Mesenchymal stem cell (in vitro differentiated cells and primary cell): ENCODE measurements around the gene TSPYL2.

Experiments used
- DNase-seq: peaks from one replicate; pipeline ENCODE4 v3.0.0-alpha.2; 2013
- H2AFZ ChIP-seq: one replicate; pipeline ENCODE4 v1.6.1; 2013; ENCODE audit warnings: low read depth, mild to moderate bottlenecking, control low read depth, inconsistent platforms, low read length, moderate library complexity
- H2AK5ac ChIP-seq: 2 replicates; pipeline ENCODE4 v1.6.1; 2013; ENCODE audit warnings: low read length, moderate library complexity, mild to moderate bottlenecking, inconsistent platforms; ENCODE audit not compliant: severe bottlenecking
- H2BK120ac ChIP-seq: one replicate; pipeline ENCODE4 v1.6.1; 2013; ENCODE audit warnings: low read depth, mild to moderate bottlenecking, inconsistent platforms, low read length, moderate library complexity
- H2BK12ac ChIP-seq, 2 experiments: one replicate each; pipeline ENCODE4 v1.6.1; 2013; ENCODE audit warnings: inconsistent platforms in 2 of 2, low read length in 2 of 2, mild to moderate bottlenecking in 2 of 2, moderate library complexity in 2 of 2, control low read depth in 1 of 2
- H2BK15ac ChIP-seq: one replicate; pipeline ENCODE4 v1.6.1; 2013; ENCODE audit warnings: mild to moderate bottlenecking, low read depth, inconsistent platforms; ENCODE audit not compliant: poor library complexity, severe bottlenecking
- H2BK5ac ChIP-seq: 2 replicates; pipeline ENCODE4 v1.6.1; 2013; ENCODE audit warnings: low read depth, mild to moderate bottlenecking, low read length, control low read depth, inconsistent platforms; ENCODE audit not compliant: poor library complexity, severe bottlenecking
- H3K14ac ChIP-seq, 2 experiments: one replicate each; pipeline ENCODE4 v1.6.1; 2013; ENCODE audit warnings: inconsistent platforms in 2 of 2, low read length in 2 of 2, control low read depth in 1 of 2, mild to moderate bottlenecking in 1 of 2, moderate library complexity in 1 of 2
- H3K18ac ChIP-seq, 2 experiments: one replicate each; pipeline ENCODE4 v1.6.1; 2013; ENCODE audit warnings: inconsistent platforms in 2 of 2, low read length in 2 of 2, control low read depth in 1 of 2, low read depth in 1 of 2, mild to moderate bottlenecking in 1 of 2
- H3K23ac ChIP-seq, 2 experiments: one replicate each; pipeline ENCODE4 v1.6.1; 2013; ENCODE audit warnings: inconsistent platforms in 2 of 2, low read length in 2 of 2, mild to moderate bottlenecking in 2 of 2, moderate library complexity in 2 of 2, control low read depth in 1 of 2
- H3K27ac ChIP-seq: 2 replicates; pipeline ENCODE4 v1.5.1; 2013; ENCODE audit warnings: mild to moderate bottlenecking, moderate library complexity, low read length, control low read depth, inconsistent platforms; ENCODE audit not compliant: poor library complexity, severe bottlenecking
- H3K27me3 ChIP-seq, 2 experiments: 2 replicates each; pipeline versions ENCODE4 v1.6.1 to v1.7.0; 2013; ENCODE audit warnings: low read length in 2 of 2, mild to moderate bottlenecking in 2 of 2, moderate library complexity in 2 of 2, control low read depth in 1 of 2, inconsistent platforms in 1 of 2; ENCODE audit not compliant: control insufficient read depth in 1 of 2, insufficient read depth in 1 of 2
- H3K36me3 ChIP-seq, 2 experiments: 2 replicates each; pipeline versions ENCODE4 v1.6.1 to v1.7.0; 2013; ENCODE audit warnings: low read length in 2 of 2, control low read depth in 1 of 2, inconsistent platforms in 1 of 2, low read depth in 1 of 2, mild to moderate bottlenecking in 1 of 2; ENCODE audit not compliant: insufficient read depth in 2 of 2, control insufficient read depth in 1 of 2
- H3K4ac ChIP-seq, 2 experiments: one replicate each; pipeline ENCODE4 v1.6.1; 2013; ENCODE audit warnings: inconsistent platforms in 2 of 2, low read length in 2 of 2, mild to moderate bottlenecking in 2 of 2, moderate library complexity in 2 of 2, control low read depth in 1 of 2, low read depth in 1 of 2
- H3K4me1 ChIP-seq: 2 replicates; pipeline ENCODE4 v1.6.1; 2013; ENCODE audit warnings: low read depth, low read length, control low read depth; ENCODE audit not compliant: control insufficient read depth, insufficient read depth
- H3K4me2 ChIP-seq: 2 replicates; pipeline ENCODE4 v1.6.1; 2013; ENCODE audit warnings: low read length, mild to moderate bottlenecking, inconsistent platforms; ENCODE audit not compliant: poor library complexity, severe bottlenecking
- H3K4me3 ChIP-seq, 2 experiments: 2 replicates each; pipeline versions ENCODE4 v1.5.1 to v1.7.0; 2013; ENCODE audit warnings: low read length in 2 of 2, mild to moderate bottlenecking in 2 of 2, control low read depth in 1 of 2, low read depth in 1 of 2; ENCODE audit not compliant: insufficient read depth in 1 of 2
- H3K79me1 ChIP-seq: replicated peaks from 2 replicates; pipeline ENCODE4 v1.6.1; 2013; ENCODE audit warnings: mild to moderate bottlenecking, control low read depth, low read length, inconsistent platforms; ENCODE audit not compliant: poor library complexity, severe bottlenecking
- H3K9ac ChIP-seq: 2 replicates; pipeline ENCODE4 v1.7.0; 2013; ENCODE audit warnings: mild to moderate bottlenecking, low read length, moderate library complexity
- H3K9me3 ChIP-seq: 2 replicates; pipeline ENCODE4 v1.7.0; 2013; ENCODE audit warnings: mild to moderate bottlenecking, low read length; ENCODE audit not compliant: control insufficient read depth
- H4K8ac ChIP-seq: one replicate; pipeline ENCODE4 v1.6.1; 2013; ENCODE audit warnings: inconsistent platforms, mild to moderate bottlenecking, low read length, moderate library complexity
- H4K91ac ChIP-seq: one replicate; pipeline ENCODE4 v1.6.1; 2013; ENCODE audit warnings: mild to moderate bottlenecking, low read length, inconsistent platforms
- WGBS: methylation state at CpG from one replicate; pipeline ENCODE4 v1.1.7; 2013; ENCODE audit warnings: mixed read lengths; 5-methylcytosine and 5-hydroxymethylcytosine counted together

The TSPYL2 gene

GRCh38 chrX:53076671-53077070 is 5.5 kb upstream of the TSPYL2 start:
- H3K4me1 ChIP-seq, result peaks cover 3% of the 10 kb centered on the region
- no peak overlapping the region for H3K23ac ChIP-seq
- peaks cover 8 to 21% of the 10 kb centered on the region in 2 experiments for H3K36me3 ChIP-seq
- H2BK15ac ChIP-seq, result no peak overlapping the region
- no peak overlapping the region for H2AFZ ChIP-seq
- no peak overlapping the region for H3K4me3 ChIP-seq
- H2BK120ac ChIP-seq, result no peak overlapping the region
- H3K27ac ChIP-seq, result no peak overlapping the region
- no peak overlapping the region for H3K9ac ChIP-seq
- no peak overlapping the region for H2BK12ac ChIP-seq
- H2BK5ac ChIP-seq, result no peak overlapping the region
- H3K4ac ChIP-seq, result no peak overlapping the region
- DNase-seq, result no peak
- H3K9me3 ChIP-seq, result no peaks in the 10 kb centered on the region
- H3K14ac ChIP-seq, result no peak overlapping the region
- H4K91ac ChIP-seq, result no peak overlapping the region
- no peak overlapping the region for H3K4me2 ChIP-seq
- no peak overlapping the region for H2AK5ac ChIP-seq
- H4K8ac ChIP-seq, result no peak overlapping the region
- peaks cover 4% of the 10 kb centered on the region for H3K79me1 ChIP-seq
- WGBS, result 97% methylated on average over 21 of the region's 21 CpGs
- H3K18ac ChIP-seq, result no peak overlapping the region
- H3K27me3 ChIP-seq, result peaks cover 0 to 28% of the 10 kb centered on the region in 2 experiments

- H3K9ac ChIP-seq, result no peak overlapping the region
- H3K18ac ChIP-seq, result no peak overlapping the region
- H3K4me3 ChIP-seq, result no peak overlapping the region
- no peak overlapping the region for H4K8ac ChIP-seq
- no peak overlapping the region for H3K14ac ChIP-seq
- H2BK12ac ChIP-seq, result no peak overlapping the region
- WGBS, result 99% methylated on average over 23 of the region's 27 CpGs
- H3K27me3 ChIP-seq, result peaks cover 0 to 20% of the 10 kb centered on the region in 2 experiments
- H3K36me3 ChIP-seq, result peaks cover 8 to 21% of the 10 kb centered on the region in 2 experiments
- H3K23ac ChIP-seq, result no peak overlapping the region
- H3K27ac ChIP-seq, result no peak overlapping the region
- no peak overlapping the region for H2AFZ ChIP-seq
- H3K4ac ChIP-seq, result no peak overlapping the region
- H3K4me2 ChIP-seq, result no peak overlapping the region
- no peak overlapping the region for H2BK120ac ChIP-seq
- no peak overlapping the region for H2BK5ac ChIP-seq
- no peak overlapping the region for H2BK15ac ChIP-seq
- H4K91ac ChIP-seq, result no peak overlapping the region
- peaks cover 4% of the 10 kb centered on the region for H3K79me1 ChIP-seq
- H2AK5ac ChIP-seq, result no peak overlapping the region
- no peak for DNase-seq
- no peaks in the 10 kb centered on the region for H3K9me3 ChIP-seq
- peaks cover 1% of the 10 kb centered on the region for H3K4me1 ChIP-seq
These were observed 4.7 kb upstream of the TSPYL2 start for GRCh38 chrX:53077207-53078197.

- Histone ChIP-seq H3K27me3 (peaks cover 0 to 18% of the 10 kb centered on the region in 2 experiments), H3K9ac (no peak overlapping the region), H2AFZ (no peak overlapping the region), H3K4me3 (no peak overlapping the region), H3K4me2 (no peak overlapping the region), H3K23ac (no peak overlapping the region), H3K14ac (no peak overlapping the region), H3K9me3 (no peaks in the 10 kb centered on the region), H2BK120ac (no peak overlapping the region), H3K27ac (no peak overlapping the region), H2BK12ac (no peak overlapping the region), H4K8ac (no peak overlapping the region), H2AK5ac (no peak overlapping the region), H3K18ac (no peak overlapping the region), H4K91ac (no peak overlapping the region), H3K4me1 (peaks cover 8% of the 10 kb centered on the region), H3K36me3 (peaks cover 11 to 19% of the 10 kb centered on the region in 2 experiments), H2BK15ac (no peak overlapping the region), H3K4ac (no peak overlapping the region), H3K79me1 (peaks cover 5% of the 10 kb centered on the region), H2BK5ac (no peak overlapping the region)
- WGBS, result no CpG with 5 or more reads among the region's 1 CpG
- no peak for DNase-seq
These were observed 3.2 kb upstream of the TSPYL2 start for GRCh38 chrX:53078943-53079342.
